ENCODE measurements around the gene TPGS1.

The TPGS1 gene, protein sequence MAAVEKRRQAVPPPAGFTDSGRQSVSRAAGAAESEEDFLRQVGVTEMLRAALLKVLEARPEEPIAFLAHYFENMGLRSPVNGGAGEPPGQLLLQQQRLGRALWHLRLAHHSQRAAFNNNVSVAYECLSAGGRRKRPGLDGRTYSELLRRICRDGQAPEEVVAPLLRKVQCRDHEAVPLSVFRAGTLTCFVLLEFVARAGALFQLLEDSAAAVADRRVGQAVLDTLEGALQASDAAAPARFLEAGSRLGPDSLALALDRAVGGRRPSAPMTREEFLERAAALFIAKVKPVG

DNA sequence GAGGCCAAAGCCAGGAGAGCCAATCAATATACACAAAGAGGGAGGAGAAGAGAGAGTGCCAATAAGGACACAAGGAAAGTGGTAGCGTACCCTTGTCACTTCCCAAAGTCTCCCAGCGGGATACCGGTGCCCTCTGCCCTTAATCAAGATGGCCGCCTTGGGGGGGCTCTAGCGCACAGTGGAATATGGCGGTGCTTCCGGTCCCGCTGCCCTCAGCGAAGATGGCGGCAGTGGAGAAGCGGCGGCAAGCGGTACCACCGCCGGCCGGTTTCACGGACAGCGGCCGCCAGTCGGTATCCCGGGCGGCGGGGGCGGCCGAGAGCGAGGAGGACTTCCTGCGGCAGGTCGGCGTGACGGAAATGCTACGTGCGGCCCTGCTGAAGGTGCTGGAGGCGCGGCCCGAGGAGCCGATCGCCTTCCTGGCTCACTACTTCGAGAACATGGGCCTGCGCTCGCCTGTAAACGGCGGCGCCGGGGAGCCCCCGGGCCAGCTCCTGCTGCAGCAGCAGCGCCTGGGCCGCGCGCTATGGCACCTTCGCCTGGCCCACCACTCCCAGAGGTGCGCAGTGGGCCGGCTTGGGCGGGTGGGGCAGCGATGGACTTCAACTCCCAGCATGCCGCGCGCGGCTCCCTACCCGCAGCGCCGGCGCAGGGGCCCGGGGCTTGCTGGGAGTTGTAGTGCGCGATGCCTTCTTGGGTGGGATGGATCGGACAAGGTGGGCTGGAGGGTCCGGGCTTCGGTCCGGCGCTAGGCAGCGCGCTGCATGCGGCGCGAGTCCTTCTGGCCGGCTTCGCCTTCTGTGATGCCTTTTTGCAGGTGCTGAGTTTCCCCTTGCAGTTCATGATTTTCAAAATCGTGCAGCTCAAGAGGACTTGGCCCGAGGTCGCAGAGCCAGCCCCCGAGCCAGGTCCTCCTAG is at the start of gene TPGS1:
Gene TPGS1, plus strand, starts transcription at position 212 of the 918 bp plus-strand sequence. Its CDS starts 10 bp downstream, at position 222.
- DNase-seq = peak; percentile 81

- DNase-seq = no peak
Measured at GRCh38 chr19:457636-458035, 49.7 kb upstream of the TPGS1 start.

DNA sequence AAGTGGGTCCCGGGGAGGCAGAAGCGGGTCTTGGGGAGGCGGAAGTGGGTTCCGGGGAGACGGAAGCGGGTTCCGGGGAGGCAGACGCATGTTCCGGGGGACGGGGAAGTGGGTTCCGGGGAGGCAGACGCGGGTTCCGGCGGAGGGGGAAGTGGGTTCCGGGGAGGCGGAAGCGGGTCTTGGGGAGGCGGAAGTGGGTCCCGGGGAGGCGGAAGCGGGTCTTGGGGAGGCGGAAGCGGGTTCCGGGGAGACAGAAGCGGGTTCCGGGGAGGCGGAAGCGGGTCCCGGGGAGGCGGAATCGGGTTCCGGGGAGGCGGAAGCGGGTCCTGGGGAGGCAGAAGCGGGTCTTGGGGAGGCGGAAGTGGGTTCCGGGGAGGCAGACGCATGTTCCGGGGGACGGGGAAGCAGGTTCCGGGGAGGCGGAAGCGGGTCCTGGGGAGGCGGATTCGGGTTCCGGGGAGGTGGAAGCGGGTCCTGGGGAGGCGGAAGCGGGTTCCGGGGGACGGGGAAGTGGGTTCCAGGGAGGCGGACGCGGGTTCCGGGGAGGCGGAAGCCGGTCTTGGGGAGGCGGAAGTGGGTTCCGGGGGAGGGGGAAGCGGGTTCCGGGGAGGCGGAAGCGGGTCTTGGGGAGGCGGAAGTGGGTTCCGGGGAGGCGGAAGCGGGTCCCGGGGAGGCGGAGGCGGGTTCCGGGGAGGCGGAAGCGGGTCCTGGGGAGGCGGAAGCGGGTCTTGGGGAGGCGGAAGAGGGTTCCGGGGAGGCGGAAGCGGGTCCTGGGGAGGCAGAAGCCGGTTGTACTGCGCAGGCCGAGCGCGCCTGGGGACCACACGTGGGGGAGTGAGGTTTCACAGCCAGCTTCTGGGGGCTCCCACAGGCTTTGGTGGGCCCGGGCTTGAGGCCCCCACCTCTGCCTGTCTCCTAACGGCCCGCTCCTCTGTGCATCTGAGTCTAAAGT is 48.9 kb upstream of the TPGS1 start:
- DNase-seq = no peak

- peak; percentile 5 for DNase-seq
Measured at GRCh38 chr19:459724-460511, 47.4 kb upstream of the TPGS1 start.

DNA sequence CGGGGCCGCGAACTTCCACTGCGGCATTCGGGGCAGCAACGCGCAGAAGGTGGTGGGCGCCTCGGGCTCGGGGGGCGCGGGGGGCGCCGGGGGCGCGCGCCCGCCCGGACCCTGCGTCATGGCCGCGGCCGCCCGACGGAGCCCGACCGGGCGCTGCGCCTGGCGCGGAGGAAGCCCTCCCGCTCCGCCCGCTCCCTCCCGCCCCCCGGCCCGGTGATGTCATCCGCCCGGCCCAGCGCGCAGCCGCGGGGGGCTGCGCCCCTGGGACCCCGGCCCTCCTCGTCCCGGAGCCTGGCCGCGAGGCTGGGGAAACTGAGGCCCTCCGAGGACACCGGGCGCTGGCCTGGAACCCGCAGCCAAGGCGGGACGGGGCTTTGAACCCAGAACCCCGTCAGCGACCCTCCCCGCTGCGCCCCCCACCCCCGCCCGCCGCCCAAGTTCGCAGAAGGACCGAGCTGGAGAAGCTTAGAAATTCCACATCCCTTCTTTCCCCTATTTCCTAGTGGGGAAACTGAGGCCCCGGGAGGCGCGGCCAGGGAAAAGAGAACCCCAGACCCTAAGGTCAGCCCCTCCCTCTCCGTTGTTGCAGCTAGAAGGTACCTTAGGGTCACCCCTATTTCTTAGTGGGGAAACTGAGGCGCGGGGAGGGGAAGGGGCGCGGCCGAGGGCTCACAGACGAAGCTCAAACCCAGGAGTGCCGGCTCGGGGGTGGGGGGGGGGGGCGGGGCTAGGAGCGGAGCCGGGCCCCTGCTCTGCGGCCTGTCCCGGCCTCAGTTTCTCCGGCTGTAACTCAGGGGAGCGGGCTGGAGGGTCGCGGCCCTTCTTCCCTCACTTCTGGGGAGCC is 46.2 kb upstream of the TPGS1 start, which contains the start of gene SHC2:
Gene SHC2, minus strand, starts transcription at position 157 of the 844 bp plus-strand sequence. Its CDS starts 37 bp downstream, at position 120.
- no peak for DNase-seq

GRCh38 chr19:461721-462551 is 45.4 kb upstream of the TPGS1 start:
- DNase-seq = no peak

DNA sequence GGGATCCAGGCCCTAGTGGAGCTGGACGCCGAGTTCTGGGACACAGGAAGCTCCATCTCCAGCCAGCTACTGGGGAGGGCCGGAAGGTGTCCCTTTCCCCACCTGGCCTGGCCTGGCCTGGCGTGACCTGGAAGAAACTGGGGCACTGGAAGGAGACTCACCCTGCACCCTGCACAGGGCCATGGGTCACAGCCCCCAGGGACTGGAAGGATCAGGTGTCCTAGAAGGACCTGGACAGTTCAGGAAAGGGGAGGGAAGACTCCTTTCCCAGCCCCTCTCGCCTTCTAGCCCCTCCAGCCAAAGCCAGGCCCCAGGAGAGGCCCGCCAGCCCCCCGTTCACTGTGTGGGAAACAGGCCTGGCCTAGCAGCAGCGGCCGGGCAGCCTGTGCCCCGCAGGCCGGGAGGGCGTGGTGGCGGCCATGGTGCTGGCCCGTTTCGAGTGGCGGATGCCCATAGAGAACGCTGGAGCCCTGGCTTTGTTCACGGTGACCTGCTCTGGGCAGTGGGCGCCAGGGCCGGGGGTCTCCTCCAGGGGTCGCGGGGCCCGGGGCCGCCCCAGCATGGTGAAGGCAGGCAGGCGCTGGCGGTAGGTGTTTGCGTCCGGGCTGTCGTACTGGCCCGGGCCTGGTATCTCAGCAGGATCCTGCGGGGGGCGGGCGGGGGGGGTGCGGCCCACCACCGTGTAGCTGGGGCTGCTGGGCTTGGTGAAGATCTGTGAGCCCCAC is 43.7 kb upstream of the TPGS1 start:
- no peak for DNase-seq

DNA sequence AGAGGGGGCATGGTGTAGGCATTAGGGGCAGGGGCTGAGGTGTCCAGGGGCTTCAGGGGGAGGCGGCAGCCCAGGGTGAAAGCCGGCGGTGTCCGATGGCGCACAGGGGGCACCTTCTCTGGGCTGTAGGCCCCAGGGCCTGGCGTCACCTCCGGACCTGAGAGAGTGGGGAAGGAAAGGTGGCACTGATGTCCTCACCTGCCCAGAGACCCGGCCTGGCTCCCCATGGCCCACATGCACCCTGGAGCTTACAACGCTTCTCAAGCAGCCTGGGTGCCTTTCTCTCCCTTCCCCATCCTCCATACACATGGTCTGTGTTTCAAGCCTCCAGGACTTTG is 43.1 kb upstream of the TPGS1 start:
- no peak for DNase-seq

DNA sequence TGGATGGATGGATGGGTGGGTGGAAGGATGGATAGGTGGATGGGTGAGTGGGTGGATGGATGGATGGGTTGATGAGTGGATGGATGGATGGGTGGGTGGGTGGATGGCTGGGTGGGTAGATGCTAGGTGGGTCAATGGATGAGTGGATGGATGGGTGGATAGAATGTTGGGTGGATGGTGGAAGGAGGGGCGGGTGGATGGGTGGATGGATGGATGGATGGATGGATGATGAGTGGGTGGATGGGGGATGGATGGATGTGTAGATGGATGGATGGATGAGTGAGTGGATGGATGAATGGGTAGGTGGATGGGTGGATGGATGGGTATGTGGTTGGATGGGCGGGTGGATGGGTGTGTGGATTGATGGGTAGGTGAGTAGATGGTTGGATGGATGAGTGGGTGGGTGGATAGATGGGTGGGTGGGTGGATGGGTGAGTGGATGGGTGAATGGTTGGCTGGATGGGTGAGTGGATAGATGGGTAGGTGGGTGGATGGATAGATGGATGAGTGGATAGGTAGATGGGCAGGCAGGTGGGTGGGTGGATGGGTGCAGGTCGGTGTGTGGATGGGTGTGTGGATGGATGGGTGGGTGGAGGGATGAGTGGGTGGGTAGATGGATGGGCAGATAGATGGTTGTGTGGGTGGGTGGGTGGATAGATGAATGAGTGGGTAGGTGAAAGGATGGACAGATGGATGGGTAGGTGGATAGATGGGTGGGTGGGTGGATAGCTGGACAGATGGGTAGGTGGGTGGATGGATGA is 42.1 kb upstream of the TPGS1 start:
- no peak for DNase-seq

DNA sequence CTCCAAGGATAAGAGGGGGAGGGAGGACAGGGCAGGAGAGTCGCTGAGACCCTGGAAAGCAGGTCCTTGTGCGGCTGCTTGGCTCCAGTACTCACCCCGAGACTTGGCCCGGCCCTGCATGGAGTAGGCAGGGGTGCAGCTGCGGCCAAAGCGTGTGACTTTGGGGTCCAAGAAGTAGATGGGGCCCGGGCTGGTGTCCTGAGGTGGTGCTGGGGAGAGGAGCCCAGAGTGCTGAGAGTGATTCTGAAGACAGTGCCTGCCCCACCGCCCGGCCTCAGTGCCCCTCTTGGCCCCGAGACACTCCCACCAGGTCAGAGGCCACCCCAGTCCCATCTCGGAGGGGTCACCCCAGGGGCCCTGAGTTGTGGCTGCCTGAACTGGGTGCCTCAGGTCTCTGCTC is 39.7 kb upstream of the TPGS1 start:
- no peak for DNase-seq

GRCh38 chr19:468587-469256 is 38.6 kb upstream of the TPGS1 start:
- DNase-seq = no peak

GRCh38 chr19:469833-470232 is 37.5 kb upstream of the TPGS1 start:
- no peak for DNase-seq

DNA sequence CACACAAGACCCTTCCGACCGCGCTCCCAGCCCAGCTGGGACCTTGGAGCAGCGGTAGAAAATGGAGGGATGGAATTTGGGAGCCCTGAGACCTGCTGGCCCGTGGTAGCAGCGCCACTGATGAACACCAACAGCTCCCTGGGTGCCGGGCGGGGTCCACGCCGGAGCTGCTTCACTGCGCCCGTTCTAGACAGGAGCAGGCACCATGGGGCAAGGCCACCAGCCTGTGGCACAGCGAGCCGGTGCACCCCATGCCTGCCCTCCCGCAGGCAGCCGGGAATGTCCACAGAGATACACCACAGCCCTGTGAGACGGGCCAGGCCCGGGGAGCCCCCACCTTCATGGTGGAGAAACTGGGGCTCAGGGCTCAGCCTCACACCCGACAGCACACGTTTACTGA is 36.6 kb upstream of the TPGS1 start:
- DNase-seq = no peak

- no peak for DNase-seq
Measured at GRCh38 chr19:472005-472858, 35.1 kb upstream of the TPGS1 start.

- no peak for DNase-seq
Measured at GRCh38 chr19:474126-475078, 32.9 kb upstream of the TPGS1 start.

GRCh38 chr19:475360-475759 is 31.9 kb upstream of the TPGS1 start:
- no peak for DNase-seq

All from stimulated activated CD4-positive, alpha-beta T cell treated with anti-CD3 and anti-CD28 coated beads, Interleukin-12 subunit alpha, Interleukin-12 subunit beta, amount 100 ng/mL, for 4 hours (primary cell).